ENCODE data around the gene AVP.
"Not testable (repeated sequence)": the region's sequence is repeated elsewhere in the genome, so short reads cannot be mapped to it uniquely, and the experiment has no call there.

Gene AVP

DNA sequence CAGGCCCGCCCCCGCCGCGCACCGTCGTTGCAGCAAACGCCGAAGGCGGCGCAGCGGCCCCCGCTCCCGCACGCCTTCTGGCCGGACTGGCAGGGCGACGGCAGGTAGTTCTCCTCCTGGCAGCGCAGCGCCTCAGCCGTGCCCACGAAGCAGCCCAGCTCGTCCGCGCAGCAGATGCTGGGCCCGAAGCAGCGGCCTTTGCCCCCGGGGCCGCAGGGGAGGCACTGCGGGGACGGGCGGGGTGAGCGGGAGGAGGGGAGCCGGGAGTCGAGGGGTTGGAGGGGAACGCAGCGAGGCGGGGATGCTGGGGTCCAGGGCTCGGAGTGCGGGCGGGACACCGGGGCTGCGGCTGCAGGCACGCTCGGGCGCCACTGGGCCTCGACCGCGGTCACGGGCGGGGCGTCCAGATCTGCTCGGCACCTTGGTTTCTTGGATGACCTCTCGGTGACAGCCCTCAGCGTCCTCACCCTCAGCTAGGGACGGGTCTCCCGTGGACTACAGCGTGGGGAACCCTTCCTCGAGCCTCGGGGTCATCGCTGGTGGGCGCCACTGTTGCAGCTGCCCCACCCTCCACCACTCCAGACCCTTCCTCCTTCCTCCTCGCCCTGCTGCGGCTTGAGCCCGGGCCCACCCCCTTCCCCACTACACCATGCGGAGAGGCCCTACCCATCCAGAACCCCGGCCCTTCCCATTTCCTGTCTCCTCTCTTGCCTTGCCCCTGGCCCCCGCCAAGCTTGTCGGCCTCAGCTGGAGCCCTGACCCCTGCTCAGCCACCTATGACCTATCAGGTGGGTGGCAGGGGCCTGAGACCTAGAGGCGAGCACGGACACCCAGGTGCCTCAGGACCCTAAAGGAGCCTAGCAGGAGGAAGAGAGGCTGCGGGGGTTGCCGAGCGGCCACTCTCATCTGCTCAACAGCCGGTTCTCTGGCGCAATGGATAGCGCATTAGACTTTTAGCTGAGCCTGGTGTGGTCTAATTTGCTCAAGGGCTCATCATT, 1.3 kb downstream of the AVP start:
- no peak for DNase-seq (ENCODE audit: low spot score)

GRCh38 chr20:3082306-3082951, 2.1 kb downstream of the AVP start:
- DNase-seq (ENCODE audit: low spot score) = no peak

DNA sequence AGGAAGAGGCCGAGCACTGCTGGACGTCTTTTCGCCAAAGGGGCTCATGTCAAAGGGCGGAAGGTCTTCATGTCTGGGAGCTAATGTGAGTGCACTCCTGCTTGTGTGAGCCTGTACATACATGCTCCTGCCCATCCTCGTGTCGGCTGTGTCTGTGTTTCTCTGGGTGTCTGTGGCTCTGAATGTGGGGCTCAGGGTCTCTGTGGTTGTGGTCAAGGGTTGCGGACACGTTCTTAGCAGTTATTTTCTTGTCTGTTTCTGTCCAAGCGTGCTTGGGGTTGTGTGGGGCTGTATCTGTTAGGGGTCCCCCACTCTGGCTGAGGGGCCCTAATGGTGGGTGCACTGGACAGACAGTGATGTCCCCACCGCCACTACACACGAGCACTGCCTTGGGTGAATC, 2.9 kb downstream of the AVP start:
- no peak for DNase-seq (ENCODE audit: low spot score)

- no peak for DNase-seq (ENCODE audit: low spot score)
Observed at GRCh38 chr20:3080939-3081388, 3.6 kb downstream of the AVP start.

GRCh38 chr20:3077618-3078134, 6.8 kb downstream of the AVP start:
- DNase-seq (ENCODE audit: low spot score) = no peak

DNA sequence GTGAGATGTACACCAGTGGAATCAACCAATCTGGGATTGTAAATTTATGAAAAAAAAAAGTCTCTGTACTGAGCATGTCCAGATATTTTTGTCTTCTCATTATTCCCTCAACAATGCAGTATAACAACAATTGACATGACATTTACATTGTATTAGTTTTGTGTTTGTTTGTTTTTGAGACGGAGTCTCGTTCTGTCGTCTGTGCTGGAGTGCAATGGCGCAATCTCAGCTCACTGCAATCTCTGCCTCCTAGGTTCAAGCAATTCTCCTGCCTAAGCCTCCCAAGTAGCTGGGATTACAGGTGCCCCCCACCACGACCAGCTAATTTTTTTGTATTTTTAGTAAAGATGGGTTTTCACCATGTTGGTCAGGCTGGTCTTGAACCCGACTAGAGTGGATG, 9.2 kb downstream of the AVP start:
- DNase-seq (ENCODE audit: low spot score) = not testable (repeated sequence)

- no peak for DNase-seq (ENCODE audit: low spot score)
Observed at GRCh38 chr20:3074812-3075211, 9.7 kb downstream of the AVP start.

DNA sequence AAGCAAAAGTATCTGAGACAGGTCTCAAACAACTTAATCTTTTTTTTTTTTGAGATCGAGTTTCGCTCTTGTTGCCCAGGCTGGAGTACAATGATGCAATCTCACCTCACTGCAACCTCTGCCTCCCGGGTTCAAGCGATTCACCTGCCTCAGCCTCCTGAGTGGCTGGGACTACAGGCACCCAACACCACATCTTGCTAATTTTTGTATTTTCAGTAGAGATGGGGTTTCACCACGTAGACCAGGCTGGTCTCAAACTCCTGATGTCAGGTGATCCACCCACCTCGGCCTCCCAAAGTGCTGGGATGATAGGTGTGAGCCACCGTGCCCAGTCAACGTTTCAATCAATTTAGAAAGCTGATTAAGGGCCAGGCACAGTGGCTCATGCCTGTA, 11.3 kb downstream of the AVP start:
- not testable (repeated sequence) for DNase-seq (ENCODE audit: low spot score)

- no peak for DNase-seq (ENCODE audit: low spot score)
Observed at GRCh38 chr20:3072530-3073250, 11.8 kb downstream of the AVP start.

DNA sequence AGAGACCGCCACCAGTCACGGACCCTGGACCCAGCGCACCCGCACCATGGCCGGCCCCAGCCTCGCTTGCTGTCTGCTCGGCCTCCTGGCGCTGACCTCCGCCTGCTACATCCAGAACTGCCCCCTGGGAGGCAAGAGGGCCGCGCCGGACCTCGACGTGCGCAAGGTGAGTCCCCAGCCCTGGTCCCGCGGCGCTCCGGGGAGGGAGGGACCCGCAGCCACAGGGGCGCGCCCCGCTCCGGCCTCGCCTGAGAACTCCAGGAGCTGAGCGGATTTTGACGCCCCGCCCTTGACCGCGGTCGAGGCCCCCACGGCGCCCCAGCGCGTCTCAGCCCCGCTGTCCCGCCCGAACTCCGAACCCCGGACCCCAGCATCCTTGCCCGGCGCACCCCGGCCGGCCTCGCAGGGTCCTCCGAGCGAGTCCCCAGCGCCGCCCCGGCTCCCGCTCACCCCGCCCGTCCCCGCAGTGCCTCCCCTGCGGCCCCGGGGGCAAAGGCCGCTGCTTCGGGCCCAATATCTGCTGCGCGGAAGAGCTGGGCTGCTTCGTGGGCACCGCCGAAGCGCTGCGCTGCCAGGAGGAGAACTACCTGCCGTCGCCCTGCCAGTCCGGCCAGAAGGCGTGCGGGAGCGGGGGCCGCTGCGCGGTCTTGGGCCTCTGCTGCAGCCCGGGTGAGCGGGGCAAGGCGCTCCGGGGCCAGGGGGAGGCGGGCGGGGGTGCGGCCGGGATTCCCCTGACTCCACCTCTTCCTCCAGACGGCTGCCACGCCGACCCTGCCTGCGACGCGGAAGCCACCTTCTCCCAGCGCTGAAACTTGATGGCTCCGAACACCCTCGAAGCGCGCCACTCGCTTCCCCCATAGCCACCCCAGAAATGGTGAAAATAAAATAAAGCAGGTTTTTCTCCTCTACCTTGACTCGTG, 12.7 kb downstream of the AVP start, which contains the start of gene OXT:
Gene OXT (plus strand): TSS at position 11 of the 920 bp plus-strand sequence. CDS start 36 bp downstream, at position 47.
- DNase-seq (ENCODE audit: low spot score) = no peak

GRCh38 chr20:3071266-3071609, 13.3 kb downstream of the AVP start:
- no peak for DNase-seq (ENCODE audit: low spot score)

- no peak for DNase-seq (ENCODE audit: low spot score)
Observed at GRCh38 chr20:3070725-3071124, 13.8 kb downstream of the AVP start.

DNA sequence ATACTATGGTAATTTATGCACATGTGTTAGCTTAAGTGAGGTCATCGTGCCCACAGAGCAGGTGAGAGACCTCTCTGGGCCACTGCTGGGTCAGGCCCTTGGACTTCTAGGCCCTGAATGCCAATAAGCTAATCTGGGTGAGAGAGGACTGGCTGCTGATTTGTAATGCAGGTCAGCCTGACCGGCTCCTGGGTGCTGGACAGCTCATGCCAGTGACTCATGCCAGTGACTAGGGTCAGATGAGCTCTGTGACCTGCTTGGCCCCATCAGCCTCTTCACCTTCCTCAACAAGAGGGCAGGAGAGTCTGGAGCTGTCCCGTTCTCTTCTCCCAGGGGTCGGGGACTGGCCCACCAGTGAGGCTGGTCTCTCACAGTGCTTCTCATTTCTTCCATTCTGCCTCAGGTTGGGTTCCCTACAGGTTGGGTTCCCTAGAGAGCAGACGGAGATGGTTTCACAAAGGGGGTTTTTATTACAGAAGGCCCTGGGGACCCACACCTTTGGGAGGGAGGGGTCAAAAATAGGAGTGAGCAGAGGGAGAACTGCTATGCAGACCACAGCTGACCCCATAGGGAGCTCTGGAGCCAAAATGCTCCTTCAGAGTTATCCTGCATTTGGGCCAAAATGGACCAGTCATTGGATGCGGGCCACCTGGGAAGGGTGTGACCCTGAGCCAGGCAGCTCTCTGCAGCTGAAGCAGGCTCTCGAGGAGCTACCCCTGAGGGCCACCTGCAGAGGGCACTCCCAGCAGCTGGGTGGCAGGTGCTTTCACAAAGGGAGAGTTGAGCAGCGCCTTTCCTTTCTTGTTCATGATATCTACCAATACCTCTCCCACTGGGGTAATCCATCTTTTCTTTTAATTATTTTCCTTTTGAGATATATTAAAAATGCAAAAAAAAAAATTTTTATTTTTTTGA, 15.3 kb downstream of the AVP start:
- no peak for DNase-seq (ENCODE audit: low spot score)

DNA sequence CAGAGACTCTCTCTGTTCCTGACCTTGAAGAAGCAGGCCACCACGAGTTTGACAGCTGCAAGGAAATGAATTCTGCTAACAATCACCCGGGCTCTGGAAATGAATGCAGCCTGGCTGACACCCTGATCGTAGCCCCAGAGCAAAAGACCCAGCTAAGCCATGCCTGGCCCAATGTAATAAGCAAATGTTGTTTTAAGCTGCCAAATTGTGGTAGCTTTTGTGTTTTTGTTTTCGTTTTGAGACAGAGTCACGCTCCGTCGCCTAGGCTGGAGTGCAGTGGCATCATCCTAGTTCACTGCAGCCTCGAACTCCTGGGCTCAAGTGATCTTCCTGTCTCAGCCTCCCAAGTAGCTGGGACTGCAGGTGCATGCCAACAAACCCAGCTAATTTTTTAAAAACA, 16.4 kb downstream of the AVP start:
- DNase-seq (ENCODE audit: low spot score) = no peak

DNA sequence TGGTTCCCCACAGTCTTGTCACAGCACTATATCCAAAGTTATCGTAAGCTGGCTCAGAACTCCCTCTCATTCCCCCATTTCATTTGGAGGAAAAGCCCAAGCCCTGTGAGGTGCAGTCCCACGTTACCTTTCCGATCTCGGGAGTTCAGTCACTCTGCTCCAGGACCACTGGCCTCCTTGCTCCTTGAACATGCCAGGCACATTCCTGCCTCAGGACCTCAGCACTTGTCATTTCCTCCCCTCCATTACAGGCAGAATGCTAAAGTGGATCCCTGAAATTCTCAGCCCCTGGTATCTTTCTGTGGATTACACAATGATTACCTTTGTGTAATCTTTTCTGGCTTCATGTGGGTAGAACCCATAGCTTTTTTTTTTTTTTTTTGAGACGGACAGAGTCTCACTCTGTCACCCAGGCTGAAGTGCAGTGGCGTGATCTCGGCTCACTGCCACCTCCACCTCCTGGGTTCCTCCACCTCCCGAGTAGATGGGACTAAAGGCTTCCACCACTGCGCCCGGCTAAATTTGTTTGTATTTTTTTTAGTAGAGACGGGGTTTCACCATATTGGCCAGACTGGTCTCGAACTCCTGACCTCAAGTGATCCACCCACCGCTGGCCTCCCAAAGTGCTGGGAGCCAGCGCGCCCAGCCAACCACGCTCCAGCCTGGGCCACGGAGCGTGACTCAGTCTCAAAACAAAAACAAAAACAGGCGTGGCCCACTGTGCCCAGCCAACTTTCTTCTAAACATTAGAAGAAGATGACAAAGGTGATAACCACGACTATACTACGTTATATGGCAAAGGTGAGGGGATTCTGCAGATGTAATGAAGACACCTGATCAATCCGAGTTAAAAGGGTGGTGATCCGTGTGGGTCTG, 17.1 kb downstream of the AVP start:
- no peak for DNase-seq (ENCODE audit: low spot score)

DNA sequence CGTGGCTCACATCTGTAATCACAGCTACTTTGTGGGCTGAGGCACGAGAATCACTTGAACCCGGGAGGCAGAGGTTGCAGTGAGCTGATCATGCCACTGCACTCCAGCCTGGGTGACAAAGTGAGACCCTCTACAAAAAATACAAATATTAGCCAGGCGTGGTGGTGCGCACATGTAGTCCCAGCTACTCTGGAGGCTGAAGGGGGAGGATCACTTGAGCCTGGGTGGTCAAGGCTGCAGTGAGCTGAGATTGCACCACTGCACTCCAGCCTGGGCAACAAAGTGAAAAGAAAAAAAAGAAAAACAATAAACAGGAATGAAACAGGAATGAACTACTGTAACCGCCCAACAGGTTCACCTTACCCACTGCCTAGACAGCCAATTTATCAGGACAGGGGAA, 20.4 kb downstream of the AVP start:
- DNase-seq (ENCODE audit: low spot score) = not testable (repeated sequence)

GRCh38 chr20:3059489-3059888, 25.0 kb downstream of the AVP start:
- no peak for DNase-seq (ENCODE audit: low spot score)

- DNase-seq (ENCODE audit: low spot score) = no peak
Observed at GRCh38 chr20:3051385-3052019, 33.0 kb downstream of the AVP start.

All from COLO829 (cell line).